Left renal pelvis (tissue), 4 donors: ENCODE data around the gene CDC34. TPM values are rescaled to one million over a fixed set of nuclear protein-coding genes. Genes with fewer than 3 reads are reported as not detected.

Experiments
- DNase-seq, 4 donors: peaks; one replicate each; pipeline ENCODE4 v3.0.0-alpha.2; 2013; ENCODE audit warnings: low read depth in 4 of 4, low spot score in 3 of 4
- polyA plus RNA-seq, 4 donors: library from polyadenylated mRNA; unstranded; fragments of 120-200 nt; gene quantifications; one replicate each; pipeline ENCODE4 v1.2.1, GENCODE V29; 2013; ENCODE audit not compliant: insufficient read length in 4 of 4

The CDC34 gene
- polyA plus RNA-seq, 4 donors = 50.0 to 71.2 (median 60.9) TPM

- no peak for DNase-seq
Measured at GRCh38 chr19:571566-571974, 40.0 kb downstream of the CDC34 start.

- DNase-seq = peak; percentile 89 to 94 (median 93)
Measured at GRCh38 chr19:572140-572742, 40.7 kb downstream of the CDC34 start, which contains the start of gene BSG. BSG (plus strand) TSS chr19:572596; CDS start chr19:572635, 39 bp downstream.

- no peak for DNase-seq
Measured at GRCh38 chr19:572743-573518, 41.4 kb downstream of the CDC34 start.

- DNase-seq = no peak
Measured at GRCh38 chr19:573519-573825, 41.9 kb downstream of the CDC34 start.

- DNase-seq = no peak
Measured at GRCh38 chr19:574658-575526, 43.3 kb downstream of the CDC34 start.

GRCh38 chr19:575527-576506 is 44.3 kb downstream of the CDC34 start:
- DNase-seq = no peak

- DNase-seq = no peak
Measured at GRCh38 chr19:576768-577438, 45.3 kb downstream of the CDC34 start.

- no peak for DNase-seq
Measured at GRCh38 chr19:577439-578392, 46.2 kb downstream of the CDC34 start.

GRCh38 chr19:579111-579841 is 47.7 kb downstream of the CDC34 start:
- no peak for DNase-seq

- DNase-seq = no peak
Measured at GRCh38 chr19:579842-580155, 48.2 kb downstream of the CDC34 start.

GRCh38 chr19:580274-580835 is 48.8 kb downstream of the CDC34 start:
- DNase-seq = no peak

GRCh38 chr19:581399-582111 is 50.0 kb downstream of the CDC34 start:
- no peak for DNase-seq

GRCh38 chr19:582497-583197 is 51.1 kb downstream of the CDC34 start:
- DNase-seq = no peak

GRCh38 chr19:583198-583967 is 51.8 kb downstream of the CDC34 start:
- DNase-seq = no peak

- no peak for DNase-seq
Measured at GRCh38 chr19:583968-584239, 52.3 kb downstream of the CDC34 start.
